GM18499 (cell line): ENCODE measurements around the gene ACTN1.

Experiments used
- ATAC-seq: cut with Tn5 transposase; IDR thresholded peaks from one replicate; pipeline ENCODE4 v1.9.1; 2021; ENCODE audit warnings: moderate number of reproducible peaks; ENCODE audit not compliant: insufficient read depth, unreplicated experiment

Gene ACTN1

GRCh38 chr14:68939893-68940613 is 39.0 kb downstream of the ACTN1 start:
- ATAC-seq = no peak

GRCh38 chr14:68939181-68939892 is 39.8 kb downstream of the ACTN1 start:
- ATAC-seq = no peak

- no peak for ATAC-seq
These were observed 40.6 kb downstream of the ACTN1 start for GRCh38 chr14:68938271-68939150.

GRCh38 chr14:68937471-68938270 is 41.4 kb downstream of the ACTN1 start:
- ATAC-seq = no peak

GRCh38 chr14:68936980-68937379 is 42.1 kb downstream of the ACTN1 start:
- ATAC-seq = no peak

- no peak for ATAC-seq
These were observed 42.6 kb downstream of the ACTN1 start for GRCh38 chr14:68936476-68936875.

GRCh38 chr14:68935761-68936214 is 43.3 kb downstream of the ACTN1 start:
- no peak for ATAC-seq

GRCh38 chr14:68934066-68934465 is 45.0 kb downstream of the ACTN1 start:
- ATAC-seq = no peak

GRCh38 chr14:68932686-68933085 is 46.4 kb downstream of the ACTN1 start:
- no peak for ATAC-seq

- no peak for ATAC-seq
These were observed 46.9 kb downstream of the ACTN1 start for GRCh38 chr14:68932231-68932630.

- no peak for ATAC-seq
These were observed 47.5 kb downstream of the ACTN1 start for GRCh38 chr14:68931474-68932051.

GRCh38 chr14:68931063-68931462 is 48.0 kb downstream of the ACTN1 start:
- no peak for ATAC-seq

GRCh38 chr14:68929623-68930307 is 49.3 kb downstream of the ACTN1 start:
- ATAC-seq = no peak

GRCh38 chr14:68928770-68929550 is 50.1 kb downstream of the ACTN1 start:
- no peak for ATAC-seq

- no peak for ATAC-seq
These were observed 51.0 kb downstream of the ACTN1 start for GRCh38 chr14:68927956-68928675.

- no peak for ATAC-seq
These were observed 52.0 kb downstream of the ACTN1 start for GRCh38 chr14:68927089-68927488.

GRCh38 chr14:68926236-68926635 is 52.9 kb downstream of the ACTN1 start:
- no peak for ATAC-seq

- no peak for ATAC-seq
These were observed 53.7 kb downstream of the ACTN1 start for GRCh38 chr14:68925373-68925772.
